Neural crest cell (in vitro differentiated cells): ENCODE measurements around the gene SMARCA2. TPM values are rescaled to one million over a fixed set of nuclear protein-coding genes. Genes with fewer than 3 reads are reported as not detected.

Source experiments
- DNase-seq: peaks from one replicate; pipeline ENCODE4 v3.0.0; 2021; ENCODE audit warnings: low read depth, mixed read lengths, low spot score
- H3K27ac Mint-ChIP-seq: one replicate; pipeline ENCODE4 v1.8.0; 2021; ENCODE audit warnings: mild to moderate bottlenecking, mixed read lengths; ENCODE audit not compliant: unreplicated experiment
- H3K27me3 Mint-ChIP-seq: 2 replicates; pipeline ENCODE4 v1.8.0; 2021; ENCODE audit warnings: low read depth, mild to moderate bottlenecking, mixed read lengths
- H3K36me3 Mint-ChIP-seq: 2 replicates; pipeline ENCODE4 v1.8.0; 2021; ENCODE audit warnings: low read depth, mild to moderate bottlenecking, mixed read lengths
- H3K4me1 Mint-ChIP-seq: 2 replicates; pipeline ENCODE4 v1.8.0; 2021; ENCODE audit warnings: mixed read lengths
- H3K4me3 Mint-ChIP-seq: one replicate; pipeline ENCODE4 v1.8.0; 2021; ENCODE audit warnings: mild to moderate bottlenecking, mixed read lengths
- H3K9me3 Mint-ChIP-seq: 2 replicates; pipeline ENCODE4 v1.8.0; 2021; ENCODE audit warnings: mixed read lengths
- CTCF ChIP-seq: fragments of 200-600 bp; sonication (generic); conservative IDR thresholded peaks from 2 replicates; pipeline ENCODE4 v1.5.0; 2021; ENCODE audit warnings: antibody characterized with exemption, mild to moderate bottlenecking
- total RNA-seq: library from RNA; stranded (reverse); gene quantifications from 2 replicates; pipeline ENCODE4 v1.2.1, GENCODE V29; 2021

SMARCA2 gene
- total RNA-seq, 1 donor from 2014 or later, result 19.4 TPM

DNA sequence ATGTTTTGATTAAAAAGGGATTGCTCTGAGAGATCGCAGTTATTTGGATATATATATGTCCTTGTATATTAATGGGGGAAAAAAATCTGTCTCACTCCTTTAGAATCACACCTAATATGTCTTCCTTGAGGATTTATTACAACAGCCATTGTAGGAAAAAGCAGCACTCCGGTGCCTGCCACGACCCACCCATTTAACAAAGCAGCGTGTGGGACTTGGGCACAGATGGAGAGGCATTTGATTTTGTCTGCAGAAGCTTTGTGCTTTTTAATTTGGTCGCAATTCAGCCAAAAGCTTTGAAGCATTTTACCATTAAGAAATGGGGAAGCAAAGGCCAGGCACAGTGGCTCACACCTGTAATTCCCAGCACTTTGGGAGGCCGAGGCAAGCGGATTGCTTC lies 159.2 kb downstream of the SMARCA2 start:
- H3K4me1 Mint-ChIP-seq, result peaks cover 29% of the 10 kb centered on the region
- TF ChIP-seq CTCF, result no peak
- no peaks in the 10 kb centered on the region for H3K27me3 Mint-ChIP-seq
- H3K4me3 Mint-ChIP-seq, result no peak overlapping the region
- H3K36me3 Mint-ChIP-seq, result peaks cover 27% of the 10 kb centered on the region
- H3K9me3 Mint-ChIP-seq, result peaks cover 9% of the 10 kb centered on the region
- H3K27ac Mint-ChIP-seq, result no peak overlapping the region
- no peak for DNase-seq

GRCh38 chr9:2174911-2175310 lies 159.8 kb downstream of the SMARCA2 start:
- Mint-ChIP-seq H3K36me3 (peaks cover 30% of the 10 kb centered on the region), H3K4me3 (no peak overlapping the region), H3K27me3 (no peaks in the 10 kb centered on the region), H3K4me1 (peaks cover 35% of the 10 kb centered on the region), H3K9me3 (peaks cover 9% of the 10 kb centered on the region), H3K27ac (no peak overlapping the region)
- no peak for DNase-seq
- TF ChIP-seq CTCF, result no peak

- H3K27me3 Mint-ChIP-seq, result no peaks in the 10 kb centered on the region
- TF ChIP-seq CTCF, result no peak
- DNase-seq, result no peak
- peaks cover 9% of the 10 kb centered on the region for H3K9me3 Mint-ChIP-seq
- H3K36me3 Mint-ChIP-seq, result peaks cover 24% of the 10 kb centered on the region
- H3K27ac Mint-ChIP-seq, result no peak overlapping the region
- H3K4me1 Mint-ChIP-seq, result peaks cover 55% of the 10 kb centered on the region
- H3K4me3 Mint-ChIP-seq, result no peak overlapping the region
These were observed 162.0 kb downstream of the SMARCA2 start for GRCh38 chr9:2177121-2177520.

DNA sequence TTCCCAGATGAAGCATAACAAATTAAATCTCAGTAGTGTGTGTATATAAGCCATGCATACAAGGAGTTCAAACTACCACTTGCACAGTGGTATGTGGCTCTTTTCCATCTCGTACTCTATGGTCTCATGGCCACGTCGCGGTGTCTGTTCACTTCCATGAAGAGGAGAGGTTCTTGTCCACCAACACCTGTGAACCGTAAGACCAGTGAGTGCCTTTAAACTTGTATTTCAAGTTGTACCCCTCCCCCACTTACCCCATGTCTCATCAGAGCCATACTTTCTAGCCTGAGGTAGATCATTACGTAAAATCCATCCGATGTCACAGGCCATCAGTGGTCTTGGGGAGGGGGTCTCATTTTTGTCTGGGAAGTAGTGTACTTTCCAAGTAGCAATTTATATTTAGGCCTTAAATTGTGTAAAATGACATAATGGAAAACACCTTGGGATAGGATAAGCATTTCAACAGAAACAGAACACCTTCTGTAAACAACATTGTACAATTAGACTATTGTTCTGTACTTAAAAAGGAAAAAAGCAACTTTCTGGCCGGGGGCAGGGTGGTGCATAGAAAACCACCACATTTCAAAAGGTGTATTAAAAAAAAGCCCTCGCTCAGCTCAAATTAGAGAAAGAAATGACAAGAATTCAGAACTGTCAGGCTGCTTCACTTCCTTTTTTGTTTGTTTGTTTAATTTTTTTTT lies 163.0 kb downstream of the SMARCA2 start:
- H3K4me3 Mint-ChIP-seq, result no peak overlapping the region
- no peak overlapping the region for H3K27ac Mint-ChIP-seq
- H3K9me3 Mint-ChIP-seq, result peaks cover 2% of the 10 kb centered on the region
- peaks cover 56% of the 10 kb centered on the region for H3K4me1 Mint-ChIP-seq
- TF ChIP-seq CTCF, result no peak
- no peaks in the 10 kb centered on the region for H3K27me3 Mint-ChIP-seq
- no peak for DNase-seq
- H3K36me3 Mint-ChIP-seq, result peaks cover 15% of the 10 kb centered on the region

DNA sequence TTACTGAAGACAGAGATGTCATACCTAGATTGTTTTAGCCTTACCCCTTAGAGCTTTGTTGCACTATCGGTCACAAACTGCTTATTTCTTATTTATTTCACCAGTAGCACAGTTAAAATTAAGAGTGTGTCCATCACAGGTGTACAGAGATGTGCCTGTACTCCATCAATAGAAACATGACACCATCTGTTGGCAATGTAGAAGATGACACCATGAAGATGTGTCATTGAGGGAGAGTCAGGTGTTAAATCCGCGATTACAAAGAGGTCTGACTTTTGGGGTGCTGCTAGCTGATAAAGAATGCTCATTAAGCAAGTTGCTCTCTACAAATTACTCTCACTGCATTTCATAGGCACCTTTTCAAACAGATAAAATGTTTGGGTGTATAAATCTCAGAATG lies 164.4 kb downstream of the SMARCA2 start:
- Mint-ChIP-seq H3K4me1 (peaks cover 54% of the 10 kb centered on the region), H3K9me3 (peaks cover 2% of the 10 kb centered on the region), H3K27ac (peak overlapping the region; percentile 66), H3K36me3 (peaks cover 14% of the 10 kb centered on the region), H3K27me3 (no peaks in the 10 kb centered on the region), H3K4me3 (no peak overlapping the region)
- no peak for DNase-seq
- TF ChIP-seq CTCF, result no peak
